Measurements from ENCODE around the gene TMEM131L. TPM values are rescaled to one million over a fixed set of nuclear protein-coding genes. Genes with fewer than 3 reads are reported as not detected.
"Not testable (repeated sequence)": the region's sequence is repeated elsewhere in the genome, so short reads cannot be mapped to it uniquely, and the experiment has no call there.

The TMEM131L gene
- 8.3 and 9.0 TPM in 2 replicates for total RNA-seq

- Histone ChIP-seq H3K27ac (ENCODE audit: low read depth, low read length) (peak within 1 kb of the TSS; percentile 28), H3K4me1 (ENCODE audit: insufficient read depth, low read length) (peaks cover 10% of the 10 kb centered on the region), H4K20me1 (ENCODE audit: insufficient read depth, low read length) (peaks cover 3% of the 10 kb centered on the region), H3K36me3 (ENCODE audit: insufficient read depth, low read length) (no peaks in the 10 kb centered on the region), H3K79me2 (ENCODE audit: insufficient read depth, low read length) (peaks cover 14% of the 10 kb centered on the region), H3K27me3 (ENCODE audit: insufficient read depth, low read length) (no peaks in the 10 kb centered on the region), H3K4me3 (ENCODE audit: insufficient read depth, low read length) (peak within 1 kb of the TSS; percentile 84), H3K9me3 (ENCODE audit: low read depth, low read length) (no peaks in the 10 kb centered on the region), H3K4me2 (ENCODE audit: insufficient read depth, low read length) (peak within 1 kb of the TSS; percentile 91), H2AFZ (ENCODE audit: low read length) (peak within 1 kb of the TSS; percentile 94)
- DNase-seq (ENCODE audit: insufficient read length, low spot score, missing footprints), result peak; percentile 98
- no peak for TF ChIP-seq CTCF (IDR thresholded peaks at IDR 0.05; ENCODE audit: extremely low read depth, low read depth, low read length)
These were observed at the start of gene TMEM131L for GRCh38 chr4:153466081-153466948. Gene TMEM131L, plus strand, starts transcription at chr4:153466360. Its CDS starts 38 bp downstream, at chr4:153466398.

GRCh38 chr4:153416456-153416855, 49.7 kb upstream of the TMEM131L start:
- not testable (repeated sequence) for DNase-seq (ENCODE audit: insufficient read length, low spot score, missing footprints); H3K4me3 ChIP-seq (ENCODE audit: insufficient read depth, low read length); H3K36me3 ChIP-seq (ENCODE audit: insufficient read depth, low read length); H3K27ac ChIP-seq (ENCODE audit: low read depth, low read length); H3K4me2 ChIP-seq (ENCODE audit: insufficient read depth, low read length); H4K20me1 ChIP-seq (ENCODE audit: insufficient read depth, low read length); H3K27me3 ChIP-seq (ENCODE audit: insufficient read depth, low read length); H3K79me2 ChIP-seq (ENCODE audit: insufficient read depth, low read length); H3K4me1 ChIP-seq (ENCODE audit: insufficient read depth, low read length); H2AFZ ChIP-seq (ENCODE audit: low read length); H3K9me3 ChIP-seq (ENCODE audit: low read depth, low read length)

- no peak overlapping the region for H3K27ac ChIP-seq (ENCODE audit: low read depth, low read length)
- H3K4me3 ChIP-seq (ENCODE audit: insufficient read depth, low read length), result no peak overlapping the region
- no peaks in the 10 kb centered on the region for H3K9me3 ChIP-seq (ENCODE audit: low read depth, low read length)
- no peaks in the 10 kb centered on the region for H3K36me3 ChIP-seq (ENCODE audit: insufficient read depth, low read length)
- no peaks in the 10 kb centered on the region for H3K4me1 ChIP-seq (ENCODE audit: insufficient read depth, low read length)
- no peak overlapping the region for H2AFZ ChIP-seq (ENCODE audit: low read length)
- TF ChIP-seq CTCF (IDR thresholded peaks at IDR 0.05; ENCODE audit: extremely low read depth, low read depth, low read length), result no peak
- H4K20me1 ChIP-seq (ENCODE audit: insufficient read depth, low read length), result no peaks in the 10 kb centered on the region
- no peaks in the 10 kb centered on the region for H3K27me3 ChIP-seq (ENCODE audit: insufficient read depth, low read length)
- no peak for DNase-seq (ENCODE audit: insufficient read length, low spot score, missing footprints)
- H3K4me2 ChIP-seq (ENCODE audit: insufficient read depth, low read length), result no peak overlapping the region
- H3K79me2 ChIP-seq (ENCODE audit: insufficient read depth, low read length), result no peaks in the 10 kb centered on the region
These were observed 48.0 kb upstream of the TMEM131L start for GRCh38 chr4:153418121-153418520.

GRCh38 chr4:153418558-153418957, 47.6 kb upstream of the TMEM131L start:
- Histone ChIP-seq H2AFZ (ENCODE audit: low read length) (no peak overlapping the region), H3K9me3 (ENCODE audit: low read depth, low read length) (no peaks in the 10 kb centered on the region), H3K36me3 (ENCODE audit: insufficient read depth, low read length) (no peaks in the 10 kb centered on the region), H3K79me2 (ENCODE audit: insufficient read depth, low read length) (no peaks in the 10 kb centered on the region), H3K27ac (ENCODE audit: low read depth, low read length) (no peak overlapping the region), H4K20me1 (ENCODE audit: insufficient read depth, low read length) (no peaks in the 10 kb centered on the region), H3K4me2 (ENCODE audit: insufficient read depth, low read length) (no peak overlapping the region), H3K27me3 (ENCODE audit: insufficient read depth, low read length) (no peaks in the 10 kb centered on the region), H3K4me3 (ENCODE audit: insufficient read depth, low read length) (no peak overlapping the region), H3K4me1 (ENCODE audit: insufficient read depth, low read length) (no peaks in the 10 kb centered on the region)
- no peak for DNase-seq (ENCODE audit: insufficient read length, low spot score, missing footprints)
- TF ChIP-seq CTCF (IDR thresholded peaks at IDR 0.05; ENCODE audit: extremely low read depth, low read depth, low read length), result no peak
